ENCODE data around the gene NAALAD2. TPM values are rescaled to one million over a fixed set of nuclear protein-coding genes. Genes with fewer than 3 reads are reported as not detected.

Gene NAALAD2
- total RNA-seq, 1 experiment from 2014 or later = 2.1 TPM

GRCh38 chr11:90216611-90217010 lies 82.1 kb downstream of the NAALAD2 start:
- H3K4me1 ChIP-seq (ENCODE audit: insufficient read depth, low read length) = no peaks in the 10 kb centered on the region; the same call in 1 of the 2 replicates
- no peak overlapping the region for H2AFZ ChIP-seq (ENCODE audit: low read length)
- Mint-ChIP-seq H3K4me1 (peaks cover 41 to 42% of the 10 kb centered on the region in 2 experiments), H3K36me3 (ENCODE audit: insufficient read depth in 1 of 3, low read depth in 3 of 3) (peaks cover 32 to 50% (median 35%) of the 10 kb centered on the region in 3 experiments), H3K4me3 (no peak overlapping the region), H3K27me3 (ENCODE audit: low read depth) (no peaks in the 10 kb centered on the region), H3K9me3 (peaks cover 5 to 12% of the 10 kb centered on the region in 2 experiments; a peak in 4 of 5 replicates), H3K27ac (peak overlapping the region in 1 of 3 experiments; percentile 74; a peak in 3 of 7 replicates)
- no peak overlapping the region for H2BK12ac ChIP-seq (ENCODE audit: insufficient read length, low read depth, low read length)
- H2BK120ac ChIP-seq (ENCODE audit: low read depth, low read length, poor library complexity, severe bottlenecking) = no peak overlapping the region
- no peak overlapping the region for H3K23ac ChIP-seq (ENCODE audit: insufficient read length, low read depth, low read length)
- no CpG with 5 or more reads among the region's 5 CpGs for WGBS (ENCODE audit: extremely low coverage, insufficient read length, low lambda C conversion rate)
- H3T11ph ChIP-seq (ENCODE audit: low read length) = no peak overlapping the region
- no peaks in the 10 kb centered on the region for H4K20me1 ChIP-seq (ENCODE audit: control insufficient read depth, insufficient read depth, insufficient read length)
- no peak overlapping the region for H3K18ac ChIP-seq (ENCODE audit: insufficient read length, low read depth, low read length)
- H3K9me3 ChIP-seq (ENCODE audit: control insufficient read depth, low read depth, low read length) = no peaks in the 10 kb centered on the region
- H3K14ac ChIP-seq (ENCODE audit: insufficient read depth, low read length) = no peak overlapping the region
- no peak for DNase-seq
- peaks cover 7% of the 10 kb centered on the region for H3K79me1 ChIP-seq (ENCODE audit: insufficient read depth, low read depth, low read length, poor library complexity, severe bottlenecking)
- no peak overlapping the region for H3K56ac ChIP-seq (ENCODE audit: insufficient read length, low read depth, low read length)
- H3K27me3 ChIP-seq (ENCODE audit: insufficient read depth, low read length) = no peaks in the 10 kb centered on the region
- TF ChIP-seq, protein P1, sequence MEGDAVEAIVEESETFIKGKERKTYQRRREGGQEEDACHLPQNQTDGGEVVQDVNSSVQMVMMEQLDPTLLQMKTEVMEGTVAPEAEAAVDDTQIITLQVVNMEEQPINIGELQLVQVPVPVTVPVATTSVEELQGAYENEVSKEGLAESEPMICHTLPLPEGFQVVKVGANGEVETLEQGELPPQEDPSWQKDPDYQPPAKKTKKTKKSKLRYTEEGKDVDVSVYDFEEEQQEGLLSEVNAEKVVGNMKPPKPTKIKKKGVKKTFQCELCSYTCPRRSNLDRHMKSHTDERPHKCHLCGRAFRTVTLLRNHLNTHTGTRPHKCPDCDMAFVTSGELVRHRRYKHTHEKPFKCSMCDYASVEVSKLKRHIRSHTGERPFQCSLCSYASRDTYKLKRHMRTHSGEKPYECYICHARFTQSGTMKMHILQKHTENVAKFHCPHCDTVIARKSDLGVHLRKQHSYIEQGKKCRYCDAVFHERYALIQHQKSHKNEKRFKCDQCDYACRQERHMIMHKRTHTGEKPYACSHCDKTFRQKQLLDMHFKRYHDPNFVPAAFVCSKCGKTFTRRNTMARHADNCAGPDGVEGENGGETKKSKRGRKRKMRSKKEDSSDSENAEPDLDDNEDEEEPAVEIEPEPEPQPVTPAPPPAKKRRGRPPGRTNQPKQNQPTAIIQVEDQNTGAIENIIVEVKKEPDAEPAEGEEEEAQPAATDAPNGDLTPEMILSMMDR (conservative IDR thresholded peaks at IDR 0.05) = no peak
- no peak overlapping the region for H2BK5ac ChIP-seq (ENCODE audit: insufficient read length, low read length)
- no peak overlapping the region for H3K4ac ChIP-seq (ENCODE audit: low read depth, low read length)
- no peak overlapping the region for H3K4me2 ChIP-seq (ENCODE audit: insufficient read depth, insufficient read length, low read length)
- H3K79me2 ChIP-seq (ENCODE audit: insufficient read depth, low read length) = peaks cover 37% of the 10 kb centered on the region; the same call in 1 of the 2 replicates
- H2BK15ac ChIP-seq (ENCODE audit: low read depth, low read length) = no peak overlapping the region
- H2BK20ac ChIP-seq (ENCODE audit: low read depth, low read length, poor library complexity, severe bottlenecking) = no peak overlapping the region
- H4K91ac ChIP-seq (ENCODE audit: insufficient read length, low read depth, low read length) = no peak overlapping the region
- no peak overlapping the region for H3K9ac ChIP-seq (ENCODE audit: extremely low read depth, insufficient read length, low read length)
- H3K23me2 ChIP-seq (ENCODE audit: insufficient read length, low read depth, low read length, poor library complexity, severe bottlenecking) = peaks cover 3% of the 10 kb centered on the region
- H4K5ac ChIP-seq (ENCODE audit: insufficient read length, low read depth, low read length) = no peak overlapping the region
- no peak overlapping the region for H4K8ac ChIP-seq (replicated peaks; ENCODE audit: insufficient read length, low read depth, low read length)
- no peak overlapping the region for H2AK5ac ChIP-seq (ENCODE audit: insufficient read length, low read length)
- H3K27ac ChIP-seq (ENCODE audit: insufficient read length, low read depth, low read length) = no peak overlapping the region
